ENCODE results near the gene FNDC7. TPM values are rescaled to one million over a fixed set of nuclear protein-coding genes. Genes with fewer than 3 reads are reported as not detected.

Gene FNDC7
- total and polyA plus RNA-seq, 2 donors (not counting 3 experiments of a cell fraction or from before 2014, with no cell fraction given) = not detected

GRCh38 chr1:108746382-108747170 lies 33.9 kb downstream of the FNDC7 start, which contains the start of gene STXBP3:
STXBP3 (plus strand) TSS chr1:108746674; CDS start chr1:108746738, 64 bp downstream.
- BruUV-seq (replicated peaks) = TSS peak; percentile 61
- CTCF ChIA-PET = interaction anchor here (0.6 to 1.2 kb wide), 5 partner anchors 16 to 152 kb away, joined by 3 to 5 read pairs (median 3); partner anchors contain the start of gene PRPF38B
- peak; percentile 97 for FAIRE-seq

More at GRCh38 chr1:108746382-108747170, 33.9 kb downstream of the FNDC7 start, which contains the start of gene STXBP3:
- no peaks in the 10 kb centered on the region for H3K9me1 ChIP-seq (replicated peaks; ENCODE audit: control insufficient read depth, extremely low read depth, insufficient read depth, low read length)
- H3K9ac ChIP-seq (replicated peaks; ENCODE audit: extremely low read depth, insufficient read depth, low read length) = peak within 1 kb of the TSS; percentile 95
- peaks cover 15% of the 10 kb centered on the region for H3K4me1 ChIP-seq (ENCODE audit: control insufficient read depth, extremely low read depth, insufficient read depth, low read length)
- peak within 1 kb of the TSS; percentile 91 for H3K4me2 ChIP-seq (ENCODE audit: insufficient read depth, low read length)
- TF ChIP-seq, protein P1, sequence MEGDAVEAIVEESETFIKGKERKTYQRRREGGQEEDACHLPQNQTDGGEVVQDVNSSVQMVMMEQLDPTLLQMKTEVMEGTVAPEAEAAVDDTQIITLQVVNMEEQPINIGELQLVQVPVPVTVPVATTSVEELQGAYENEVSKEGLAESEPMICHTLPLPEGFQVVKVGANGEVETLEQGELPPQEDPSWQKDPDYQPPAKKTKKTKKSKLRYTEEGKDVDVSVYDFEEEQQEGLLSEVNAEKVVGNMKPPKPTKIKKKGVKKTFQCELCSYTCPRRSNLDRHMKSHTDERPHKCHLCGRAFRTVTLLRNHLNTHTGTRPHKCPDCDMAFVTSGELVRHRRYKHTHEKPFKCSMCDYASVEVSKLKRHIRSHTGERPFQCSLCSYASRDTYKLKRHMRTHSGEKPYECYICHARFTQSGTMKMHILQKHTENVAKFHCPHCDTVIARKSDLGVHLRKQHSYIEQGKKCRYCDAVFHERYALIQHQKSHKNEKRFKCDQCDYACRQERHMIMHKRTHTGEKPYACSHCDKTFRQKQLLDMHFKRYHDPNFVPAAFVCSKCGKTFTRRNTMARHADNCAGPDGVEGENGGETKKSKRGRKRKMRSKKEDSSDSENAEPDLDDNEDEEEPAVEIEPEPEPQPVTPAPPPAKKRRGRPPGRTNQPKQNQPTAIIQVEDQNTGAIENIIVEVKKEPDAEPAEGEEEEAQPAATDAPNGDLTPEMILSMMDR (IDR thresholded peaks at IDR 0.05; ENCODE audit: extremely low read depth in 1 of 2, insufficient read depth in 1 of 2, low read depth in 1 of 2, low read length in 2 of 2) = peak; percentile 98 to 100
- TF ChIP-seq POLR2A (IDR thresholded peaks at IDR 0.05; ENCODE audit: low read depth, low read length) (peak; percentile 97), EZH2 (IDR thresholded peaks at IDR 0.05; ENCODE audit: borderline replicate concordance, low read depth, low read length, severe bottlenecking) (no peak), POLR2AphosphoS5 (IDR thresholded peaks at IDR 0.05; ENCODE audit: insufficient read depth, low read depth, low read length) (peak; percentile 98), JUN (IDR thresholded peaks at IDR 0.05; ENCODE audit: borderline replicate concordance, insufficient read depth, insufficient read length, low read depth) (peak; percentile 38), MYC (IDR thresholded peaks at IDR 0.05; ENCODE audit: low read depth, low read length) (no peak)
- TF ChIP-seq, protein P2, sequence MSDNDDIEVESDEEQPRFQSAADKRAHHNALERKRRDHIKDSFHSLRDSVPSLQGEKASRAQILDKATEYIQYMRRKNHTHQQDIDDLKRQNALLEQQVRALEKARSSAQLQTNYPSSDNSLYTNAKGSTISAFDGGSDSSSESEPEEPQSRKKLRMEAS (IDR thresholded peaks at IDR 0.05; ENCODE audit: insufficient read depth, insufficient read length) = peak; percentile 41
- peaks cover 4 to 6% of the 10 kb centered on the region in 2 experiments for H3K27me3 ChIP-seq (ENCODE audit: control insufficient read depth in 2 of 2, insufficient read depth in 2 of 2, low read length in 2 of 2)
- no peaks in the 10 kb centered on the region for H3K9me3 ChIP-seq (replicated peaks; ENCODE audit: control insufficient read depth, insufficient read depth, low read length)
- dilution Hi-C loops (cut with MboI; ENCODE audit: extremely low pct_ligation_motif_present, low sequenced_read_pairs) = no loop called here
- H2AFZ ChIP-seq (ENCODE audit: low read depth, low read length) = peak within 1 kb of the TSS; percentile 90
- peak within 1 kb of the TSS; percentile 89 for H3K27ac ChIP-seq (ENCODE audit: insufficient read depth, low read depth, low read length)
- H3K4me3 ChIP-seq (replicated peaks in 1 of 3; ENCODE audit: insufficient read depth in 1 of 3, low read depth in 1 of 3, low read length in 3 of 3) = peak within 1 kb of the TSS; percentile 67 to 95 (median 93)
- DNase-seq (ENCODE audit: low read depth, low spot score) = peak; percentile 99
- intact Hi-C loops (cut with micrococcal nuclease) = loop anchor here (1.0 to 2.0 kb wide), 7 partner anchors 54 to 234 kb away; partner anchors contain the start of gene PRPF38B
- H3K79me2 ChIP-seq (ENCODE audit: control insufficient read depth, insufficient read depth, low read length) = peaks cover 34% of the 10 kb centered on the region
- H4K20me1 ChIP-seq (replicated peaks; ENCODE audit: control insufficient read depth, extremely low read depth, insufficient read depth, low read length) = no peaks in the 10 kb centered on the region
- no peaks in the 10 kb centered on the region for H3K36me3 ChIP-seq (ENCODE audit: control insufficient read depth in 2 of 2, extremely low read depth in 1 of 2, insufficient read depth in 2 of 2, low read length in 2 of 2)
- POLR2A ChIA-PET = interaction anchor here (1.0 kb wide), 1 partner anchor 55 kb away, joined by 3 read pairs; the partner anchor contains the start of gene PRPF38B
